BE2C (cell line): ENCODE measurements around the gene IRS2.

Experiments
- DNase-seq: peaks from one replicate; pipeline ENCODE4 v3.0.0-alpha.2; 2020
- H3K27me3 ChIP-seq: fragments of 250-450 bp; sonication (Bioruptor Pico); 2 replicates; pipeline ENCODE4 v1.5.1; 2020; ENCODE audit warnings: mild to moderate bottlenecking
- H3K36me3 ChIP-seq: fragments of 250-450 bp; sonication (Bioruptor Pico); 2 replicates; pipeline ENCODE4 v1.5.1; 2020; ENCODE audit warnings: mild to moderate bottlenecking
- H3K4me1 ChIP-seq: fragments of 250-450 bp; sonication (Bioruptor Pico); 2 replicates; pipeline ENCODE4 v1.5.1; 2020
- H3K4me3 ChIP-seq: 2 replicates; pipeline ENCODE4 v1.5.1; 2011; ENCODE audit warnings: low read depth, low read length
- H3K9me3 ChIP-seq: fragments of 250-450 bp; sonication (Bioruptor Pico); 2 replicates; pipeline ENCODE4 v1.5.1; 2020
- TF ChIP-seq, protein P1 (sequence below): IDR thresholded peaks from 2 replicates; pipeline ENCODE4 v1.5.1; 2012; ENCODE audit warnings: mild to moderate bottlenecking, low read depth, low read length

IRS2 gene

DNA sequence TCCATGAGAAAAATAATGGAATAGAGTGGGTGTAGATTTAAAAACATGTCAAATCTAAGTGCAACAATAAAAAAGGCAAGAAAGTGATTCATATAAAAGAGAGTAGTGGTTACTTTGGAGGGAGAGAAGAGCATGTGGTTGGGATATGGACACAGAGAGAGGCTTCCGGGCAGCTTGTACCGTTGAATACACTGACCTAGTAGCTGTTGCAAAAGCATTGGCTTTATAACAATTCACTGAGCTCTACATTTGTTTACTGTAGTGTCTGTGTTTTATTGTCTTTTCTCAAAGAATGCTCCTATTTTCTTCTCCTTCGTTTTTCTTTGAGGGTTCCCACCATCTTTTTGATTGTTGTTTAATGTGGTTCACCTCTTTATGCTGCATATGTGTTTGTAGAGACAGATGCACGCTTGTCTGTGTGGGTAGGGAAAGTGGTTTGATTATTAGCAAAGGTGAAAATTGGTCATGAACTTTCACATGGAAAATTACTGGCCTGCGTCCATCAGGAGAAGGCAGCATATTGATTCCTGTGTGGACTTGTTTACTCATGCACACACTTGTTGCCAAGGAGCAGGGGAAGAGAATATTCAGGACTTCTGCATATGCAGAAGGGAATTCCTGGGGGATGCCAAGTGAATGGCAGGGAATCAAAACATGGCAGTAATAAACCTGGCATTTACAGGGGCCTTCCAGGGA is 29.9 kb upstream of the IRS2 start:
- H3K4me3 ChIP-seq, result no peak overlapping the region
- peaks cover 50% of the 10 kb centered on the region for H3K27me3 ChIP-seq
- TF ChIP-seq, protein P1, sequence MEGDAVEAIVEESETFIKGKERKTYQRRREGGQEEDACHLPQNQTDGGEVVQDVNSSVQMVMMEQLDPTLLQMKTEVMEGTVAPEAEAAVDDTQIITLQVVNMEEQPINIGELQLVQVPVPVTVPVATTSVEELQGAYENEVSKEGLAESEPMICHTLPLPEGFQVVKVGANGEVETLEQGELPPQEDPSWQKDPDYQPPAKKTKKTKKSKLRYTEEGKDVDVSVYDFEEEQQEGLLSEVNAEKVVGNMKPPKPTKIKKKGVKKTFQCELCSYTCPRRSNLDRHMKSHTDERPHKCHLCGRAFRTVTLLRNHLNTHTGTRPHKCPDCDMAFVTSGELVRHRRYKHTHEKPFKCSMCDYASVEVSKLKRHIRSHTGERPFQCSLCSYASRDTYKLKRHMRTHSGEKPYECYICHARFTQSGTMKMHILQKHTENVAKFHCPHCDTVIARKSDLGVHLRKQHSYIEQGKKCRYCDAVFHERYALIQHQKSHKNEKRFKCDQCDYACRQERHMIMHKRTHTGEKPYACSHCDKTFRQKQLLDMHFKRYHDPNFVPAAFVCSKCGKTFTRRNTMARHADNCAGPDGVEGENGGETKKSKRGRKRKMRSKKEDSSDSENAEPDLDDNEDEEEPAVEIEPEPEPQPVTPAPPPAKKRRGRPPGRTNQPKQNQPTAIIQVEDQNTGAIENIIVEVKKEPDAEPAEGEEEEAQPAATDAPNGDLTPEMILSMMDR, result no peak
- DNase-seq, result no peak
- H3K9me3 ChIP-seq, result no peaks in the 10 kb centered on the region
- no peaks in the 10 kb centered on the region for H3K4me1 ChIP-seq
- H3K36me3 ChIP-seq, result no peaks in the 10 kb centered on the region

DNA sequence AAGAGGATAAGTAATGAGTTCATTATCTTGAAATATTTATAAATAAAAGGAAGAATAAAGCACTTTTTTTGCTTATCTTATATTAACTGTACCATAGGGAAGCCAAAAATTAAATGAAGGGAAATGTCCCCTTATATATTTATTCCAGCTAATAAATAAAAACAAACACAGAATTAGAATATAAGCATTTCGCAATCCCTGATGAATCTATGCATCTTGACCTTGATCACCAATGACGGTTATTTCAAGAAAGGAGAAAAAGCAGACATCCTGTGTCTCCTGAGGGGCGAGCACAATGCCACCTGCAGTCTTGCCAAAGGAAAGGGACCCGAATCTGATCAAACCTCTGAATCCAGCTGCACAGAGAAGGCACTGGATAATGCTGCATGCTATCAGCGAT is 29.3 kb upstream of the IRS2 start:
- Histone ChIP-seq H3K27me3 (peaks cover 44% of the 10 kb centered on the region), H3K9me3 (no peaks in the 10 kb centered on the region), H3K36me3 (no peaks in the 10 kb centered on the region), H3K4me1 (no peaks in the 10 kb centered on the region), H3K4me3 (no peak overlapping the region)
- DNase-seq, result no peak
- TF ChIP-seq, protein P1, result no peak

DNA sequence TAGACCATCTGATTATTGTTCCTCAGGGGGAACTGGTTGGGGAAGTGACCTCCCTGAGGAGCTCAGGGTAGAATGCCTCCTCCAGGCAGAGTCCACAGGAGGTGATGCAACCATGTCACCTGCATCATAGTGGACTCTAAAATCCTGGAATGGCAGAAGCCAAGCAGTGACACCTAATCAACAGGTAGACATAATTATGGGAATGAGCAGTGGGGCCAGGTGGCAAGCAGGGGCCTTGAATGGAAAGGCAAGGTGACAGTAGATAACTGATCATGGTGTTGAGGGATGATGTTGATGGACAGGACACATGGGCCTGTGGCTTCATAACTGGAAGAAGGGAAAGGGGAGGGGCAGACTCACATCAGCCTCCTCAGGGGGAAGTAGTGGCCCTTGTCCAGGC is 27.3 kb upstream of the IRS2 start:
- H3K36me3 ChIP-seq, result no peaks in the 10 kb centered on the region
- peaks cover 30% of the 10 kb centered on the region for H3K27me3 ChIP-seq
- TF ChIP-seq, protein P1, result no peak
- no peaks in the 10 kb centered on the region for H3K4me1 ChIP-seq
- H3K9me3 ChIP-seq, result no peaks in the 10 kb centered on the region
- DNase-seq, result no peak
- H3K4me3 ChIP-seq, result no peak overlapping the region

DNA sequence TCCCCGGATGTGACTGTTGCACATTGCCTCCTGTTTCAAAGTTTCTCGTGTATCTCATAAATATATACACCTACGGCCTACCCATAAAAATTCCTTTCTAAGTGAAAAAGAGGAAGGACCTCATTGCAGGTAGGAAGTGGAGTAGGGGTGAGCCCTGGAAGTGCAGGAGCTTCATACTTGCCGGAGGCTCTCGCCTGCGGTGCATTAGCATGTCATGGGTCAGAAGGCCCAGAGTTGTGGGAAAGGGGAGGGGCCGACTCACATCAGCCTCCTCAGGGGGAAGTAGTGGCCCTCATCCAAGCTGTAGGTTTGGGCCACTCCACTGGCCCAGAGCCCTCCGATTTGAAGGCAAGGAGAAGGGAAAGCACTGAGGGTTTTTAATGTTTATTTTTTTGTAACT is 26.0 kb upstream of the IRS2 start:
- Histone ChIP-seq H3K9me3 (no peaks in the 10 kb centered on the region), H3K36me3 (no peaks in the 10 kb centered on the region), H3K4me3 (no peak overlapping the region), H3K27me3 (peaks cover 19% of the 10 kb centered on the region), H3K4me1 (no peaks in the 10 kb centered on the region)
- no peak for DNase-seq
- TF ChIP-seq, protein P1, result no peak

DNA sequence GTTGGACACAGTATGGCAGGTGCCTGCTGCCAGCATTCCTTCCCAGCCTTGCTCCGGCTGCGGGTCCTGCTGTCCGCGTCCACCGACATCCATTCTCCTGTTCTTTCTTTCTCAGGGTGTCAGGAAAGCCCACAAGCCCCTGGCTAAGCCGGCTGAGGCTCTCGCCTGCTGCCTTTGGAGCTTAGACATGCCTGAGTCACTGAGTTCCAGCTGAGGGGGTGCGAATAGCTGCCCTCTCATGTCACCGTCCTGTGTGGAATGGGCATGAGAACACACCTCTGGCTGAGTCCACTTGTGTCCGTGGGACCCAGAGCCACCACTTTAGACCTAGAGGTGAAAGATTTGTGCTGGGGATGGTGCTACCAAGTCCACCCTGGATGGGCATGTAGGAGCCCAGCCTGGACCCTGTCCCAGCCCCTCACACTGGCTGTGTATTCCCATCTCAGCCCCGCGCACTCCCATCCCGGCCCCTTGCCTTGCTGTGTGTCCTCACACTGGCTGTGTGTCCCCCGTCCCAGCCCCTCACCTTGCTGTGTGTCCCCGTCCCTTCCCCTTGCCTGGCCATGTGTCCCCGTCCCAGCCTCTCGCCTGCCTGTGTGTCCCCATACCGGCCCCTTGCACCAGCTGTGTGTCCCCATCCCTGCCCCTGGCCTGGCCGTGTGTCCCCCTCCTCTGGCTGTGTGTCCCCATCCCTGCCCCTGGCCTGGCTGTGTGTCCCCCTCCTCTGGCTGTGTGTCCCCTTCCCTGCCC is 24.6 kb upstream of the IRS2 start:
- H3K4me3 ChIP-seq, result no peak overlapping the region
- TF ChIP-seq, protein P1, result no peak
- H3K9me3 ChIP-seq, result no peaks in the 10 kb centered on the region
- H3K36me3 ChIP-seq, result no peaks in the 10 kb centered on the region
- H3K4me1 ChIP-seq, result no peaks in the 10 kb centered on the region
- no peak for DNase-seq
- H3K27me3 ChIP-seq, result peaks cover 7% of the 10 kb centered on the region
